ENCODE measurements around the gene PFKM. TPM values are rescaled to one million over a fixed set of nuclear protein-coding genes. Genes with fewer than 3 reads are reported as not detected.

Gene PFKM
- total RNA-seq, 2 donors from 2014 or later = 90.0 to 107 TPM

- Mint-ChIP-seq H3K4me3 (no peak overlapping the region), H3K36me3 (ENCODE audit: low read depth) (peaks cover 47% of the 10 kb centered on the region), H3K27me3 (ENCODE audit: insufficient read depth) (no peaks in the 10 kb centered on the region), H3K27ac (no peak overlapping the region), H3K4me1 (no peaks in the 10 kb centered on the region), H3K9me3 (no peaks in the 10 kb centered on the region)
- WGBS, 2 experiments (ENCODE audit: insufficient coverage in 1 of 2, insufficient read length in 1 of 2) = 90% methylated on average over 2 of the region's 2 CpGs; no CpG with 5 or more reads in 1 of the 2 experiments
- H3K9ac ChIP-seq (ENCODE audit: extremely low read depth, low read length, poor library complexity, severe bottlenecking) = no peak overlapping the region
- no peak for TF ChIP-seq CTCF (conservative IDR thresholded peaks at IDR 0.05)
- H3K36me3 ChIP-seq (ENCODE audit: control insufficient read depth, insufficient read depth, low read length) = peaks cover 65% of the 10 kb centered on the region
- H3K4me1 ChIP-seq (ENCODE audit: control insufficient read depth, insufficient read depth, low read length) = no peaks in the 10 kb centered on the region
- no peak overlapping the region for H3K27ac ChIP-seq (ENCODE audit: low read depth, low read length)
- no peaks in the 10 kb centered on the region for H3K9me3 ChIP-seq (ENCODE audit: control insufficient read depth, low read length)
- H3K4me3 ChIP-seq (ENCODE audit: low read length) = no peak overlapping the region
- DNase-seq = no peak
- no peaks in the 10 kb centered on the region for H3K27me3 ChIP-seq (ENCODE audit: control insufficient read depth, insufficient read depth, low read length, poor library complexity, severe bottlenecking)
These were observed 47.4 kb upstream of the PFKM start for GRCh38 chr12:48071808-48072207.

GRCh38 chr12:48072266-48072665, 46.9 kb upstream of the PFKM start:
- 96 to 100% methylated on average over 3 of the region's 3 CpGs for WGBS, 2 experiments (ENCODE audit: insufficient coverage in 1 of 2, insufficient read length in 1 of 2)
- H3K4me1 ChIP-seq (ENCODE audit: control insufficient read depth, insufficient read depth, low read length) = no peaks in the 10 kb centered on the region
- no peak overlapping the region for H3K9ac ChIP-seq (ENCODE audit: extremely low read depth, low read length, poor library complexity, severe bottlenecking)
- H3K27ac Mint-ChIP-seq = no peak overlapping the region
- DNase-seq = no peak
- peaks cover 48% of the 10 kb centered on the region for H3K36me3 Mint-ChIP-seq (ENCODE audit: low read depth)
- H3K27me3 ChIP-seq (ENCODE audit: control insufficient read depth, insufficient read depth, low read length, poor library complexity, severe bottlenecking) = no peaks in the 10 kb centered on the region
- no peaks in the 10 kb centered on the region for H3K9me3 ChIP-seq (ENCODE audit: control insufficient read depth, low read length)
- no peak for TF ChIP-seq CTCF (conservative IDR thresholded peaks at IDR 0.05)
- H3K9me3 Mint-ChIP-seq = no peaks in the 10 kb centered on the region
- no peak overlapping the region for H3K4me3 Mint-ChIP-seq
- no peaks in the 10 kb centered on the region for H3K27me3 Mint-ChIP-seq (ENCODE audit: insufficient read depth)
- H3K4me3 ChIP-seq (ENCODE audit: low read length) = no peak overlapping the region
- H3K36me3 ChIP-seq (ENCODE audit: control insufficient read depth, insufficient read depth, low read length) = peaks cover 62% of the 10 kb centered on the region
- H3K27ac ChIP-seq (ENCODE audit: low read depth, low read length) = no peak overlapping the region
- H3K4me1 Mint-ChIP-seq = no peaks in the 10 kb centered on the region

GRCh38 chr12:48074266-48074665, 44.9 kb upstream of the PFKM start:
- Mint-ChIP-seq H3K27ac (no peak overlapping the region), H3K4me1 (no peaks in the 10 kb centered on the region), H3K36me3 (ENCODE audit: low read depth) (peaks cover 55% of the 10 kb centered on the region), H3K9me3 (peaks cover 5% of the 10 kb centered on the region), H3K27me3 (ENCODE audit: insufficient read depth) (no peaks in the 10 kb centered on the region), H3K4me3 (no peak overlapping the region)
- Histone ChIP-seq H3K27me3 (ENCODE audit: control insufficient read depth, insufficient read depth, low read length, poor library complexity, severe bottlenecking) (no peaks in the 10 kb centered on the region), H3K9ac (ENCODE audit: extremely low read depth, low read length, poor library complexity, severe bottlenecking) (no peak overlapping the region), H3K9me3 (ENCODE audit: control insufficient read depth, low read length) (peaks cover 5% of the 10 kb centered on the region), H3K4me1 (ENCODE audit: control insufficient read depth, insufficient read depth, low read length) (no peaks in the 10 kb centered on the region), H3K4me3 (ENCODE audit: low read length) (no peak overlapping the region), H3K27ac (ENCODE audit: low read depth, low read length) (no peak overlapping the region), H3K36me3 (ENCODE audit: control insufficient read depth, insufficient read depth, low read length) (peaks cover 49% of the 10 kb centered on the region)
- no peak for DNase-seq
- no peak for TF ChIP-seq CTCF (conservative IDR thresholded peaks at IDR 0.05)
- WGBS, 2 experiments (ENCODE audit: insufficient coverage in 1 of 2, insufficient read length in 1 of 2) = 86 to 100% methylated on average over 1 of the region's 1 CpG

All from endodermal cell (in vitro differentiated cells).